Mesendoderm (in vitro differentiated cells): ENCODE measurements around the gene FOXO1.

Experiments
- DNase-seq: peaks from one replicate; pipeline ENCODE4 v3.0.0; 2013
- H2AK5ac ChIP-seq: 2 replicates; pipeline ENCODE4 v1.6.1; 2013; ENCODE audit warnings: low read length, inconsistent platforms
- H2BK120ac ChIP-seq: 2 replicates; pipeline ENCODE4 v1.6.1; 2013; ENCODE audit warnings: low read depth, mild to moderate bottlenecking, low read length, moderate library complexity, mixed read lengths
- H2BK15ac ChIP-seq: replicated peaks from 2 replicates; pipeline ENCODE4 v1.6.1; 2013; ENCODE audit warnings: low read depth, mild to moderate bottlenecking, moderate library complexity
- H2BK5ac ChIP-seq: 2 replicates; pipeline ENCODE4 v1.6.1; 2013; ENCODE audit warnings: low read length, inconsistent platforms
- H3K18ac ChIP-seq: 2 replicates; pipeline ENCODE4 v1.6.1; 2013; ENCODE audit warnings: mild to moderate bottlenecking, low read length, mixed read lengths
- H3K23ac ChIP-seq: one replicate; pipeline ENCODE4 v1.6.1; 2013; ENCODE audit warnings: low read length
- H3K27ac ChIP-seq: 2 replicates; pipeline ENCODE4 v1.5.1; 2013; ENCODE audit warnings: low read depth, mild to moderate bottlenecking, inconsistent platforms, low read length, moderate library complexity
- H3K27me3 ChIP-seq: 2 replicates; pipeline ENCODE4 v1.6.1; 2013; ENCODE audit warnings: low read length, control low read depth, mild to moderate bottlenecking, inconsistent platforms; ENCODE audit not compliant: insufficient read depth, poor library complexity
- H3K36me3 ChIP-seq: 2 replicates; pipeline ENCODE4 v1.6.1; 2013; ENCODE audit warnings: low read length, inconsistent platforms; ENCODE audit not compliant: control insufficient read depth, insufficient read depth
- H3K4ac ChIP-seq: one replicate; pipeline ENCODE4 v1.6.1; 2013; ENCODE audit warnings: low read depth, mild to moderate bottlenecking, low read length, moderate library complexity
- H3K4me1 ChIP-seq: 2 replicates; pipeline ENCODE4 v1.6.1; 2013; ENCODE audit warnings: low read depth, low read length, inconsistent platforms; ENCODE audit not compliant: control insufficient read depth
- H3K4me2 ChIP-seq: 2 replicates; pipeline ENCODE4 v1.6.1; 2013; ENCODE audit warnings: low read length
- H3K4me3 ChIP-seq: 2 replicates; pipeline ENCODE4 v1.5.1; 2013; ENCODE audit warnings: mild to moderate bottlenecking, low read length
- H3K56ac ChIP-seq: one replicate; pipeline ENCODE4 v1.6.1; 2013; ENCODE audit warnings: low read length
- H3K79me1 ChIP-seq: 2 replicates; pipeline ENCODE4 v1.6.1; 2013; ENCODE audit warnings: low read length, inconsistent platforms
- H3K79me2 ChIP-seq: 2 replicates; pipeline ENCODE4 v1.6.1; 2013; ENCODE audit warnings: mild to moderate bottlenecking, low read length; ENCODE audit not compliant: control insufficient read depth, insufficient read depth
- H3K9ac ChIP-seq: 2 replicates; pipeline ENCODE4 v1.6.1; 2013; ENCODE audit warnings: low read length, inconsistent platforms
- H4K5ac ChIP-seq: one replicate; pipeline ENCODE4 v1.6.1; 2013; ENCODE audit warnings: low read length
- H4K8ac ChIP-seq: one replicate; pipeline ENCODE4 v1.6.1; 2013; ENCODE audit warnings: low read depth, mild to moderate bottlenecking, control low read depth, low read length, moderate library complexity
- WGBS: extraction: QIAGEN DNeasy Blood & Tissue Kit; methylation state at CpG from one replicate; pipeline ENCODE4 v1.1.7; 2013; ENCODE audit warnings: low lambda C conversion rate, missing lambda C conversion rate; ENCODE audit not compliant: insufficient coverage; ENCODE audit errors: extremely low coverage; 5-methylcytosine and 5-hydroxymethylcytosine counted together

Gene FOXO1

DNA sequence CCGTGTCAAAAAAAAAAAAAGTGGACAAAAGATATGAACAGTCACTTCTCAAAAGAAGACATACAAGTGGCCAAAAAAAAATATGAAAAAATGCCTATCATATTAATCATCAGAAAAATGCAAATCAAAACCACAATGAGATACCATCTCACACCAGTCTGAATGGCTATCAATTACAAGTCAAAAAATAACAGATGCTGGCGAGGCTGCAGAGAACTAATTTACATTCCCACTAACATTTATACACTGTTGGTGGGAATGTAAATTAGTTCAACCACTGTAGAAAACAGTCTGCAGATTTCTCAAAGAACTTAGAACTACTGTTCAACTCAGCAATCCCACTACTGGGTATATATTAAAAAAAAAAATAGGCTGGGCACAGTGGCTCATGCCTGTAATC is 26.5 kb upstream of the FOXO1 start:
- no peak overlapping the region for H3K4me2 ChIP-seq
- DNase-seq, result no peak
- H2AK5ac ChIP-seq, result no peak overlapping the region
- no peak overlapping the region for H4K8ac ChIP-seq
- H3K27ac ChIP-seq, result no peak overlapping the region
- no peaks in the 10 kb centered on the region for H3K79me1 ChIP-seq
- H3K9ac ChIP-seq, result no peak overlapping the region
- H2BK5ac ChIP-seq, result no peak overlapping the region
- no peak overlapping the region for H3K4me3 ChIP-seq
- H2BK15ac ChIP-seq, result no peak overlapping the region
- H3K4me1 ChIP-seq, result no peaks in the 10 kb centered on the region
- no peaks in the 10 kb centered on the region for H3K27me3 ChIP-seq
- no peak overlapping the region for H2BK120ac ChIP-seq
- no peaks in the 10 kb centered on the region for H3K79me2 ChIP-seq
- H3K36me3 ChIP-seq, result no peaks in the 10 kb centered on the region
- no peak overlapping the region for H3K23ac ChIP-seq
- no peak overlapping the region for H4K5ac ChIP-seq
- no peak overlapping the region for H3K18ac ChIP-seq
- no peak overlapping the region for H3K56ac ChIP-seq
- H3K4ac ChIP-seq, result no peak overlapping the region
- WGBS, result no CpG with 5 or more reads among the region's 2 CpGs

DNA sequence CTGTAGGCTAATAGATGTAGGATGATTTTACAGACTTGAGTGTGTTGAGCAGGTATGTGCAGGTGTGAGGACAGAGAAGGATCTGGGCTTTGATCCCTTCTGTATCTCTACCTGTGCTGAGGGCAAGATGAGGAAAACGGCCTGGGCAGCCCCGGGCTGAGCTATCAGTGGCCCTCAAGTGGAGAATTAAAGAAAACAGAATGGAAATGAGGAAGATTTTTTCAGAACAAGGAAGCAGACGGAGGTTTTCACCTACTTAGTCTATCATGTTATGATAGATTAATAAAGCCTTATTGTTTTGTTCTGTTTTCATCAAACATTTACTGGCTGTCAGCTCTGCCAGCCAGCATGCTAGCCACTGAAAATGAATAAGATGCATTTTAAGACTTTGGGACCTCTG is 22.3 kb upstream of the FOXO1 start:
- WGBS, result no CpG with 5 or more reads among the region's 3 CpGs
- no peak for DNase-seq
- Histone ChIP-seq H3K36me3 (no peaks in the 10 kb centered on the region), H2BK15ac (no peak overlapping the region), H3K79me1 (no peaks in the 10 kb centered on the region), H2AK5ac (no peak overlapping the region), H3K4me3 (no peak overlapping the region), H3K18ac (no peak overlapping the region), H3K23ac (no peak overlapping the region), H3K4me2 (no peak overlapping the region), H3K4me1 (no peaks in the 10 kb centered on the region), H2BK120ac (no peak overlapping the region), H3K56ac (no peak overlapping the region), H3K27ac (no peak overlapping the region), H3K4ac (no peak overlapping the region), H3K9ac (no peak overlapping the region), H2BK5ac (no peak overlapping the region), H3K79me2 (no peaks in the 10 kb centered on the region), H4K8ac (no peak overlapping the region), H3K27me3 (no peaks in the 10 kb centered on the region), H4K5ac (no peak overlapping the region)

DNA sequence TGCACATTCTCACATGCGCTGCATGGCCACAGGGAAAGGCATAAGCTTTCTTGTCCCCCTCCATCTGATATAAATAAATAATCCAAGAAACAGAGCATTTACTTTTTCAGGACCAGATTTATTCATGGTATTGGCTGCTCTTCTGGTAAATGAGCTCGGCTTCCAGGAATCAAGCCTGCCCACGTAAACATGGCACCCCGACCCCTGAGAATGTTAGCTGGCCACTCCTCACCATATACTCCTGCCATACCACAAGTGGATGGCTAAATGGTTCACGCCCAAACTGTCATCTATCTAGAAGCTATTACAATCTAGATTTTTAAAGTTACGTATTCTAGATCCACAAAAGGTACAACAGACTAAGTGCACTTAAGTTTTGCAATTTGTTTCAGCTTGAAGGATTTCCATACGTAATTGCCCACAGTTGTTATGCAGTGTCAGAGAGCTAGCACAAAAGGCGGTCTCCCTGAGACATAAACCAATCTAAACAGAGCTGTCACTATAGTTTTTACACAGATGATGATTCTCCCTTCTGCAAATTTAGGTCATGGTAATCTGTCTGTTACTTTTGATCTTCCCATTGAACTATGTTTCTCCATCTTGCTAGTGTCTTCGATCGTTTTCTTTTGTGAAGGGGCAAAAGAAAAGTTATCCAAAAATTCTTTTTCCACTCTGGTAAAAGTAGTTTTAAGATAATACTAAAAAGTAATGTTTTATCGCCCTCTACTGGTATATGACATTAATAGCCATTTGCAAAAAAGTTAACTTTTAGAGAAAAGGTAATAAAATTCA is 16.2 kb upstream of the FOXO1 start:
- Histone ChIP-seq H3K4me2 (no peak overlapping the region), H3K56ac (no peak overlapping the region), H3K4me1 (peaks cover 6% of the 10 kb centered on the region), H2BK15ac (no peak overlapping the region), H3K23ac (no peak overlapping the region), H3K9ac (no peak overlapping the region), H2BK120ac (no peak overlapping the region), H3K27me3 (no peaks in the 10 kb centered on the region), H3K36me3 (no peaks in the 10 kb centered on the region), H3K18ac (no peak overlapping the region), H3K79me2 (no peaks in the 10 kb centered on the region), H3K79me1 (no peaks in the 10 kb centered on the region), H3K27ac (no peak overlapping the region), H3K4me3 (no peak overlapping the region), H3K4ac (no peak overlapping the region), H2BK5ac (no peak overlapping the region), H4K8ac (no peak overlapping the region), H4K5ac (no peak overlapping the region), H2AK5ac (no peak overlapping the region)
- DNase-seq, result peak; percentile 32
- no CpG with 5 or more reads among the region's 11 CpGs for WGBS

DNA sequence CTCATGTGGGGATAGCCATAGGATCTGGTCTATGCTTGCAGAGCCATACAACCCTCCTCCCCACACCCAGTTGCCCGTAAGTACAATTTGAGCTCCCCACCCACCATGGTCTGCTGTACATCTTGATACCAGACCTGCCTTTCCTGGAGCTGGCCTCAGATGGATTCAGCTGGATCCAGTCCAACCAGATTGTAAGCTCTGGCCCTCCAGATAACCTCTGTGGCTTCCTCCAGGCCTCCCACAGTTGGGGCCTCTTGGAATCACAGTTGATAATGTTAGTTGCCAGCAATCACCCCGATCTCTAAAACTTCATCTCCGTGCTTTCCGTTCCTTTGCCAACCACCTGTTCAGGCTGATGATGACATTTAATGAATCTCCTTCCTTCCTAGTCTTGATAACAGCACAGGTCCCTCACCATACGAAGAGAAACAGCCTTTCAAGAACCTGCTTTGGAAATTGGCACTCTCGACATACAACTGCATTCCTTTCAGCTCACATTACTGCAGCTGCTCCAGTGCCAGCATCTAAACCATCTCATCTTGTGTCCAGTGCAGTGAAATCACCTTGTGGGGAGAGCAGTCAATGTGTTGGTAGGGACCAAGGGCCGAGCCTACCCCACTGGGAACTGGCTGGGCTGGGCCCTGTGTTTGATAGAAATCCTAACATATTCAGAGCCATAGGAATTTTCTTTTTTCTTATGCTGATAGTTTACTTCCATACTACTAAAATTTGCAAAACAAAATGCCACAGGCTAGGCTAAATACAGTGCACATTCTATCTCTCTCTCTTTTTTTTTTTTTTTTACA is 15.1 kb upstream of the FOXO1 start:
- H3K27ac ChIP-seq, result no peak overlapping the region
- no peaks in the 10 kb centered on the region for H3K36me3 ChIP-seq
- H3K23ac ChIP-seq, result no peak overlapping the region
- no peak overlapping the region for H2BK15ac ChIP-seq
- no peaks in the 10 kb centered on the region for H3K79me2 ChIP-seq
- peaks cover 6% of the 10 kb centered on the region for H3K4me1 ChIP-seq
- no peak overlapping the region for H3K4me3 ChIP-seq
- H2BK120ac ChIP-seq, result no peak overlapping the region
- H2BK5ac ChIP-seq, result no peak overlapping the region
- no peak for DNase-seq
- H3K27me3 ChIP-seq, result no peaks in the 10 kb centered on the region
- H4K5ac ChIP-seq, result peak overlapping the region; percentile 71
- peak overlapping the region; percentile 56 for H3K56ac ChIP-seq
- no peak overlapping the region for H4K8ac ChIP-seq
- H3K18ac ChIP-seq, result no peak overlapping the region
- no peak overlapping the region for H3K9ac ChIP-seq
- peak overlapping the region; percentile 94 for H2AK5ac ChIP-seq
- no peaks in the 10 kb centered on the region for H3K79me1 ChIP-seq
- no peak overlapping the region for H3K4me2 ChIP-seq
- no CpG with 5 or more reads among the region's 7 CpGs for WGBS
- H3K4ac ChIP-seq, result peak overlapping the region; percentile 25

DNA sequence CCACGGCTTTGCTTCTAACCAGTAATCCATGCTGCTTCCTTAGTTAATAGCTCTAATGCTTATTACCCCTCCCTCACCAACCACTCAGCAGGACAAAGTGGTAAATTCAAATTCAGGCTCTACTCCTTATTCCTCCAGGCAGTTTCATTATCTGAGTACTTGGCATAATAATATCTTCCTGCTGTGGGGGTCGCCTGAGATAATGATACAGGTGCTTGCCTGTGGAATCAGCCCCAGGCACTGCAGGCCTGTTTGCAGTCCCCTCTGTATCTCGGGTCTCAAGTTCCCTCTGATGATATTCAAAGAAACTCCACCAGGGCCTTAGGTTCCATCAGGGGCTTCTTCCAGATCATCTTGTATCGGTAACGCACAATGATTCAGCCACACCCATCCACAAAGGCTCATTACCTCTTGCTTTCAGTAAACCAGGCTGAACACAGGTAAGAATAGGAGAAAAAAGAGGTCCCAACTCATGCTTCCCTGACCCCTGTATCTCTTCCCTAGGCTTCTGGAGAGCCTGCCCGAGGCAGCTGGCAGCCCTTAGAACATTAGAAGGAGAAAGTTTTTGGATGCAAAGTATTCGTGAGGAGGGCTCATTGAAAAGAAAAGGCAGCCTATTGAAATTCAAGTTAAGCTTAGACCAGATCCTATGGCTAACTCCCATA is 14.3 kb upstream of the FOXO1 start:
- DNase-seq, result peak; percentile 83
- no peak overlapping the region for H2AK5ac ChIP-seq
- H3K79me2 ChIP-seq, result no peaks in the 10 kb centered on the region
- no peak overlapping the region for H2BK120ac ChIP-seq
- no peak overlapping the region for H4K5ac ChIP-seq
- H3K36me3 ChIP-seq, result no peaks in the 10 kb centered on the region
- no peak overlapping the region for H3K4ac ChIP-seq
- peak overlapping the region; percentile 1 for H3K18ac ChIP-seq
- H2BK15ac ChIP-seq, result no peak overlapping the region
- WGBS, result no CpG with 5 or more reads among the region's 7 CpGs
- no peak overlapping the region for H4K8ac ChIP-seq
- no peak overlapping the region for H3K4me2 ChIP-seq
- no peaks in the 10 kb centered on the region for H3K27me3 ChIP-seq
- H3K79me1 ChIP-seq, result no peaks in the 10 kb centered on the region
- H3K4me1 ChIP-seq, result peaks cover 6% of the 10 kb centered on the region
- H2BK5ac ChIP-seq, result no peak overlapping the region
- no peak overlapping the region for H3K23ac ChIP-seq
- no peak overlapping the region for H3K27ac ChIP-seq
- H3K9ac ChIP-seq, result no peak overlapping the region
- H3K4me3 ChIP-seq, result no peak overlapping the region
- peak overlapping the region; percentile 12 for H3K56ac ChIP-seq
